Neural cell (in vitro differentiated cells): ENCODE data around the gene HIVEP3. TPM values are rescaled to one million over a fixed set of nuclear protein-coding genes. Genes with fewer than 3 reads are reported as not detected.

Experiments
- H2AFZ ChIP-seq: fragments of 200-600, 300-800 bp; sonication (generic), shearing (Covaris generic); 2 replicates; pipeline ENCODE4 v1.6.0; 2014; ENCODE audit warnings: low read depth, mild to moderate bottlenecking, antibody characterized with exemption, low read length, moderate library complexity
- H3F3A ChIP-seq: fragments of 200-600 bp; shearing (Covaris generic); 2 replicates; pipeline ENCODE4 v1.6.1; 2016; ENCODE audit warnings: mild to moderate bottlenecking, moderate library complexity, mixed read lengths, antibody characterized with exemption, low read length; ENCODE audit not compliant: insufficient read depth, poor library complexity, severe bottlenecking
- H3K27ac ChIP-seq: fragments of 200-600, 300-800 bp; sonication (generic), shearing (Covaris generic); 2 replicates; pipeline ENCODE4 v1.5.1; 2014; ENCODE audit warnings: mild to moderate bottlenecking, low read length, moderate library complexity
- H3K27me3 ChIP-seq: fragments of 300-800, 200-600 bp; sonication (generic), shearing (Covaris generic); 2 replicates; pipeline ENCODE4 v1.6.0; 2014; ENCODE audit warnings: mild to moderate bottlenecking, low read depth, low read length, moderate library complexity; ENCODE audit not compliant: insufficient read depth
- H3K36me3 ChIP-seq: fragments of 300-800, 200-600 bp; sonication (generic), shearing (Covaris generic); 2 replicates; pipeline ENCODE4 v1.5.1; 2014; ENCODE audit warnings: mild to moderate bottlenecking, antibody characterized with exemption, low read length, moderate library complexity; ENCODE audit not compliant: insufficient read depth
- H3K4me2 ChIP-seq: fragments of 300-800, 200-600 bp; sonication (generic), shearing (Covaris generic); 2 replicates; pipeline ENCODE4 v1.6.0; 2014; ENCODE audit warnings: mild to moderate bottlenecking, low read length
- H3K4me3 ChIP-seq: fragments of 300-800, 200-600 bp; sonication (generic), shearing (Covaris generic); 2 replicates; pipeline ENCODE4 v1.5.1; 2014; ENCODE audit warnings: mild to moderate bottlenecking, low read length, moderate library complexity
- H3K79me2 ChIP-seq: fragments of 200-600 bp; shearing (Covaris generic); replicated peaks from 2 replicates; pipeline ENCODE4 v1.6.0; 2014; ENCODE audit warnings: mild to moderate bottlenecking, low read length, moderate library complexity; ENCODE audit not compliant: insufficient read depth
- H3K9ac ChIP-seq: fragments of 300-800, 200-600 bp; sonication (generic), shearing (Covaris generic); 2 replicates; pipeline ENCODE4 v1.6.1; 2016; ENCODE audit warnings: mild to moderate bottlenecking, low read length, mixed read lengths
- H3K9me2 ChIP-seq: fragments of 200-600 bp; shearing (Covaris generic); 2 replicates; pipeline ENCODE4 v1.6.1; 2016; ENCODE audit warnings: mild to moderate bottlenecking, low read length, mixed read lengths; ENCODE audit not compliant: insufficient read depth
- H3K9me3 ChIP-seq: fragments of 200-600, 300-800 bp; sonication (generic), shearing (Covaris generic); 2 replicates; pipeline ENCODE4 v1.6.1; 2016; ENCODE audit warnings: mild to moderate bottlenecking, mixed run types, low read length, moderate library complexity, mixed read lengths
- H4K20me1 ChIP-seq: fragments of 200-600 bp; shearing (Covaris generic); 2 replicates; pipeline ENCODE4 v1.6.1; 2016; ENCODE audit warnings: mild to moderate bottlenecking, mixed run types; ENCODE audit not compliant: insufficient read depth
- CTCF ChIP-seq: fragments of 450-650 bp; IDR thresholded peaks from 2 replicates; pipeline ENCODE4 v1.5.1; 2014; ENCODE audit warnings: antibody characterized with exemption, mild to moderate bottlenecking, moderate library complexity; ENCODE audit not compliant: poor library complexity, severe bottlenecking
- EP300 ChIP-seq: fragments of 450-650 bp; conservative IDR thresholded peaks from 2 replicates; pipeline ENCODE4 v1.6.1; 2014; ENCODE audit warnings: antibody characterized with exemption, mild to moderate bottlenecking, moderate library complexity; ENCODE audit not compliant: poor library complexity, severe bottlenecking
- EZH2 ChIP-seq: fragments of 200-600, 300-800 bp; shearing (Covaris generic), sonication (generic); IDR thresholded peaks from 2 replicates; pipeline ENCODE4 v1.6.1; 2014; ENCODE audit warnings: antibody characterized with exemption, low read length, borderline replicate concordance, mild to moderate bottlenecking; ENCODE audit not compliant: insufficient read depth, poor library complexity, severe bottlenecking
- MXI1 ChIP-seq: fragments of 450-650 bp; conservative IDR thresholded peaks from 2 replicates; pipeline ENCODE4 v1.6.1; 2014; ENCODE audit warnings: antibody characterized with exemption, mild to moderate bottlenecking; ENCODE audit not compliant: poor library complexity, severe bottlenecking
- POLR2AphosphoS5 ChIP-seq: IDR thresholded peaks from 2 replicates; pipeline ENCODE4 v1.6.1; 2012
- RAD21 ChIP-seq: fragments of 450-650 bp; conservative IDR thresholded peaks from 2 replicates; pipeline ENCODE4 v1.6.1; 2014; ENCODE audit warnings: antibody characterized with exemption, mild to moderate bottlenecking, moderate library complexity
- REST ChIP-seq: IDR thresholded peaks from 2 replicates; pipeline ENCODE4 v1.6.1; 2012; ENCODE audit warnings: borderline replicate concordance
- SMC3 ChIP-seq: fragments of 450-650 bp; conservative IDR thresholded peaks from 2 replicates; pipeline ENCODE4 v1.6.1; 2014; ENCODE audit warnings: antibody characterized with exemption, mild to moderate bottlenecking, moderate library complexity; ENCODE audit not compliant: poor library complexity
- TAF1 ChIP-seq: IDR thresholded peaks from 2 replicates; pipeline ENCODE4 v1.6.1; 2012; ENCODE audit warnings: low read depth
- polyA plus RNA-seq: library from polyadenylated mRNA; depleted of rRNA; stranded (reverse); fragments of >200 nt; gene quantifications from 2 replicates; pipeline ENCODE4 v1.2.3, GENCODE V29; 2014

HIVEP3 gene
- polyA plus RNA-seq, 1 donor from 2014 or later = 2.6 TPM

GRCh38 chr1:41532206-41532975, 386.3 kb downstream of the HIVEP3 start:
- H3F3A ChIP-seq = no peaks in the 10 kb centered on the region
- no peaks in the 10 kb centered on the region for H3K27me3 ChIP-seq
- no peak overlapping the region for H3K27ac ChIP-seq
- H3K9me3 ChIP-seq = no peaks in the 10 kb centered on the region
- H3K36me3 ChIP-seq = no peaks in the 10 kb centered on the region
- TF ChIP-seq EP300 (no peak), CTCF (no peak), REST (no peak), POLR2AphosphoS5 (no peak)
- no peaks in the 10 kb centered on the region for H3K9me2 ChIP-seq
- no peak overlapping the region for H2AFZ ChIP-seq
- no peak overlapping the region for H3K4me2 ChIP-seq
- H3K4me3 ChIP-seq = no peak overlapping the region
- no peak overlapping the region for H3K9ac ChIP-seq
- no peaks in the 10 kb centered on the region for H3K79me2 ChIP-seq
- H4K20me1 ChIP-seq = no peaks in the 10 kb centered on the region

GRCh38 chr1:41530411-41530810, 388.3 kb downstream of the HIVEP3 start:
- no peaks in the 10 kb centered on the region for H3K79me2 ChIP-seq
- no peak overlapping the region for H2AFZ ChIP-seq
- no peak overlapping the region for H3K27ac ChIP-seq
- H3K9me3 ChIP-seq = no peaks in the 10 kb centered on the region
- no peaks in the 10 kb centered on the region for H3K9me2 ChIP-seq
- no peaks in the 10 kb centered on the region for H3F3A ChIP-seq
- H3K4me2 ChIP-seq = no peak overlapping the region
- no peak for TF ChIP-seq MXI1
- TF ChIP-seq SMC3 = no peak
- TF ChIP-seq REST = no peak
- no peak for TF ChIP-seq RAD21
- no peak for TF ChIP-seq TAF1
- no peak for TF ChIP-seq CTCF
- no peak for TF ChIP-seq EZH2
- no peak for TF ChIP-seq EP300
- TF ChIP-seq POLR2AphosphoS5 = no peak
- no peaks in the 10 kb centered on the region for H3K27me3 ChIP-seq
- no peaks in the 10 kb centered on the region for H4K20me1 ChIP-seq
- H3K4me3 ChIP-seq = no peak overlapping the region
- no peak overlapping the region for H3K9ac ChIP-seq
- no peaks in the 10 kb centered on the region for H3K36me3 ChIP-seq
